Liver (tissue), 3 donors: ENCODE results near the gene CEP63.

Source experiments
- RAD21 ChIP-seq, 2 donors: IDR thresholded peaks; 2 replicates each; pipeline ENCODE4 v1.6.1; 2016; ENCODE audit warnings: antibody characterized with exemption in 2 of 2, mild to moderate bottlenecking in 2 of 2
- TF ChIP-seq, protein P1 (sequence below): fragments of 150-350 bp; IDR thresholded peaks from 2 replicates; pipeline ENCODE4 v1.5.1; 2017; ENCODE audit warnings: improper control_type of control experiment, low read depth, low read length; ENCODE audit not compliant: missing input control
- donor health status: healthy.
- donor health status: healthy.

DNA sequence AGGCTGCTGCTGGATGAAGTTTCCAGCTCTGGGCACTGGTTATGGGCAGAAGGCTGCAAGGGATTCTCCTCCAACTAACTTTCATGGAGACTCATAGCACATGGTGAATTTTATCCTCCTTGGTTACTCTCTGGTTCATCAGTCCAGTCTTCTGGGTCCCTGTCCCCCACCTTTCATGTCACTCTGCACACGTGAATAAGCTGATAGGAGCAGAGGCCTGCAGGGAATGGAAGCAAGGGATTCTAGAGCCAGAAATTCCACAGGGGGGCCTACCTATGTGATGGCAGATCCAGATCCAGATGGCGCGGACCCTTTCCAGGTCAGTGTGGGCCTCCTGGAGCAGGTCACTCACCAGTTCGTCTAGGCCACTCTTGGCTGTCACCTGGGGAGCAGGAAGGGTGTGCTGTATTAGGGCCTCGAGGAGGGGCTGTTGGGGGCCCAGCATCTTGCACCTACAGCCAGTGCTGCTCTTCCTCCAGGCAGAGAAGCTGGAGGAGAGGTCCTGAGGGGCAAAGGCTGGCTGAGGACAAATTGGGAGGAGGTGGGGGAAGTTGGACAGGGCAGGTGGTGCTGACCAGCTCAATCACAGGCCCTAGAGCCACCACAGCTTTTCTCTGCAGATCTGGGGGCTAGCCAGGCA is 134.7 kb downstream of the CEP63 start:
- TF ChIP-seq, protein P1, sequence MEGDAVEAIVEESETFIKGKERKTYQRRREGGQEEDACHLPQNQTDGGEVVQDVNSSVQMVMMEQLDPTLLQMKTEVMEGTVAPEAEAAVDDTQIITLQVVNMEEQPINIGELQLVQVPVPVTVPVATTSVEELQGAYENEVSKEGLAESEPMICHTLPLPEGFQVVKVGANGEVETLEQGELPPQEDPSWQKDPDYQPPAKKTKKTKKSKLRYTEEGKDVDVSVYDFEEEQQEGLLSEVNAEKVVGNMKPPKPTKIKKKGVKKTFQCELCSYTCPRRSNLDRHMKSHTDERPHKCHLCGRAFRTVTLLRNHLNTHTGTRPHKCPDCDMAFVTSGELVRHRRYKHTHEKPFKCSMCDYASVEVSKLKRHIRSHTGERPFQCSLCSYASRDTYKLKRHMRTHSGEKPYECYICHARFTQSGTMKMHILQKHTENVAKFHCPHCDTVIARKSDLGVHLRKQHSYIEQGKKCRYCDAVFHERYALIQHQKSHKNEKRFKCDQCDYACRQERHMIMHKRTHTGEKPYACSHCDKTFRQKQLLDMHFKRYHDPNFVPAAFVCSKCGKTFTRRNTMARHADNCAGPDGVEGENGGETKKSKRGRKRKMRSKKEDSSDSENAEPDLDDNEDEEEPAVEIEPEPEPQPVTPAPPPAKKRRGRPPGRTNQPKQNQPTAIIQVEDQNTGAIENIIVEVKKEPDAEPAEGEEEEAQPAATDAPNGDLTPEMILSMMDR = no peak
- TF ChIP-seq RAD21 (IDR thresholded peaks at IDR 0.05) = no peak
